Panc1 (cell line): ENCODE results near the gene BABAM2.

Experiments used
- CTCF ChIP-seq: fragments of 450-650 bp; IDR thresholded peaks from 2 replicates; pipeline ENCODE4 v1.5.1; 2017; ENCODE audit warnings: mild to moderate bottlenecking
- POLR2AphosphoS5 ChIP-seq: IDR thresholded peaks from 2 replicates; pipeline ENCODE4 v1.6.1; 2012; ENCODE audit warnings: mild to moderate bottlenecking, low read depth, low read length, moderate library complexity
- SIN3A ChIP-seq: IDR thresholded peaks from 2 replicates; pipeline ENCODE4 v1.6.1; 2012; ENCODE audit warnings: low read depth, mild to moderate bottlenecking, low read length, moderate library complexity, borderline replicate concordance; ENCODE audit not compliant: insufficient read depth
- TCF7L2 ChIP-seq: IDR thresholded peaks from 2 replicates; pipeline ENCODE4 v1.6.1; 2011; ENCODE audit warnings: mild to moderate bottlenecking, low read depth, low read length, inconsistent platforms
- TF ChIP-seq, protein P1 (sequence below), 2 experiments: IDR thresholded peaks; 2 replicates each; pipeline ENCODE4 v1.6.1; 2011 to 2012; ENCODE audit warnings: low read depth in 2 of 2, control low read depth in 1 of 2, low read length in 1 of 2, mild to moderate bottlenecking in 1 of 2, moderate library complexity in 1 of 2; ENCODE audit not compliant: insufficient read depth in 1 of 2

GRCh38 chr2:28293416-28293815 lies 402.9 kb downstream of the BABAM2 start:
- TF ChIP-seq CTCF (no peak), POLR2AphosphoS5 (no peak), SIN3A (no peak), TCF7L2 (no peak)
- TF ChIP-seq, protein P1, sequence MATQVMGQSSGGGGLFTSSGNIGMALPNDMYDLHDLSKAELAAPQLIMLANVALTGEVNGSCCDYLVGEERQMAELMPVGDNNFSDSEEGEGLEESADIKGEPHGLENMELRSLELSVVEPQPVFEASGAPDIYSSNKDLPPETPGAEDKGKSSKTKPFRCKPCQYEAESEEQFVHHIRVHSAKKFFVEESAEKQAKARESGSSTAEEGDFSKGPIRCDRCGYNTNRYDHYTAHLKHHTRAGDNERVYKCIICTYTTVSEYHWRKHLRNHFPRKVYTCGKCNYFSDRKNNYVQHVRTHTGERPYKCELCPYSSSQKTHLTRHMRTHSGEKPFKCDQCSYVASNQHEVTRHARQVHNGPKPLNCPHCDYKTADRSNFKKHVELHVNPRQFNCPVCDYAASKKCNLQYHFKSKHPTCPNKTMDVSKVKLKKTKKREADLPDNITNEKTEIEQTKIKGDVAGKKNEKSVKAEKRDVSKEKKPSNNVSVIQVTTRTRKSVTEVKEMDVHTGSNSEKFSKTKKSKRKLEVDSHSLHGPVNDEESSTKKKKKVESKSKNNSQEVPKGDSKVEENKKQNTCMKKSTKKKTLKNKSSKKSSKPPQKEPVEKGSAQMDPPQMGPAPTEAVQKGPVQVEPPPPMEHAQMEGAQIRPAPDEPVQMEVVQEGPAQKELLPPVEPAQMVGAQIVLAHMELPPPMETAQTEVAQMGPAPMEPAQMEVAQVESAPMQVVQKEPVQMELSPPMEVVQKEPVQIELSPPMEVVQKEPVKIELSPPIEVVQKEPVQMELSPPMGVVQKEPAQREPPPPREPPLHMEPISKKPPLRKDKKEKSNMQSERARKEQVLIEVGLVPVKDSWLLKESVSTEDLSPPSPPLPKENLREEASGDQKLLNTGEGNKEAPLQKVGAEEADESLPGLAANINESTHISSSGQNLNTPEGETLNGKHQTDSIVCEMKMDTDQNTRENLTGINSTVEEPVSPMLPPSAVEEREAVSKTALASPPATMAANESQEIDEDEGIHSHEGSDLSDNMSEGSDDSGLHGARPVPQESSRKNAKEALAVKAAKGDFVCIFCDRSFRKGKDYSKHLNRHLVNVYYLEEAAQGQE (IDR thresholded peaks at IDR 0.05; ENCODE audit: insufficient read depth in 1 of 2, low read depth in 2 of 2, low read length in 1 of 2): no peak
